ENCODE results near the gene PNKP. TPM values are rescaled to one million over a fixed set of nuclear protein-coding genes. Genes with fewer than 3 reads are reported as not detected.

PNKP gene
- total RNA-seq, 2 donors from 2014 or later = 53.7 to 137 TPM

- TF ChIP-seq CTCF (IDR thresholded peaks at IDR 0.05) = no peak
- no peaks in the 10 kb centered on the region for H3K27me3 ChIP-seq
- H3K9me3 ChIP-seq = no peaks in the 10 kb centered on the region
- no peak overlapping the region for H3K9ac ChIP-seq (ENCODE audit: low read depth in 2 of 2, low read length in 2 of 2)
- H3K4me1 ChIP-seq = peaks cover 4% of the 10 kb centered on the region
- DNase-seq = no peak
- peaks cover 10% of the 10 kb centered on the region for H3K36me3 ChIP-seq
- no peak overlapping the region for H3K27ac ChIP-seq
- intact Hi-C loops (cut with DNase I) = no loop called here
- H3K4me3 ChIP-seq = no peak overlapping the region
These were observed 20.5 kb upstream of the PNKP start for GRCh38 chr19:49887665-49888509.

DNA sequence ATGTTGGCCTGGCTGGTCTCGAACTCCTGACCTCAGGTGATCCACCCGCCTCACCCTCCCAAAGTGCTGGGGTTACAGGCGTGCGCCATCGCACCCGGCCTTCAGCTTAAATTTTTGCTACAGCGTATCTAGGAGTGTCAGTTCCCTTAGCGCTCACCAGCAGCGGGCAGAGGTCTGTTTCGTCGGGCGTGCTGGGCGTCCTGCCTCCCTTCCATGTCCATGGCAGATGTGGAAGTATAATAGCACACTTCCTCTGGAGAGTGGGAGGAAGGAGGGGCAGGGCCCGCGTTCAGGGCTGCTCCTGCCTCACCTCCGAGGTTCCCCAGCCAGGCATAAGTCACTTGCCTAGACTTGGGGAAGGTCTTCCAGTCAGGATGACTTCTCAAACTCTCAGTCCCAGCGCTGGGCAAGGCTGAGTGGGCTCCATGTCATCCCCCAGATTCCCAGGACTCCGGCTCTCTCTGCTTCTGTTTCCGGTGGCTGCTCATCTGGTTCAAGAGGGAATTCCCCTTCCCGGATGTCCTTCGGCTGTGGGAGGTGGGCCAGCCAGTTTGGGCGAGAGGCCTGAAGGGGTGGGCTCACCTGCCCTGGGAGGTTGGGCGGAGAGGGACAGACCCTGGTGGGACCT lies 19.8 kb upstream of the PNKP start:
- Histone ChIP-seq H3K27me3 (no peaks in the 10 kb centered on the region), H3K4me3 (no peak overlapping the region), H3K9ac (ENCODE audit: low read depth in 2 of 2, low read length in 2 of 2) (no peak overlapping the region), H3K27ac (no peak overlapping the region), H3K4me1 (peaks cover 4% of the 10 kb centered on the region), H3K9me3 (no peaks in the 10 kb centered on the region), H3K36me3 (peaks cover 18% of the 10 kb centered on the region)
- intact Hi-C loops (cut with DNase I) = no loop called here
- no peak for TF ChIP-seq CTCF (IDR thresholded peaks at IDR 0.05)
- no peak for DNase-seq

- intact Hi-C loops (cut with DNase I) = no loop called here
- no peak for DNase-seq
- Histone ChIP-seq H3K4me1 (no peaks in the 10 kb centered on the region), H3K27ac (no peak overlapping the region), H3K36me3 (peaks cover 20% of the 10 kb centered on the region), H3K27me3 (no peaks in the 10 kb centered on the region), H3K9ac (ENCODE audit: low read depth in 2 of 2, low read length in 2 of 2) (no peak overlapping the region), H3K9me3 (no peaks in the 10 kb centered on the region), H3K4me3 (no peak overlapping the region)
- TF ChIP-seq CTCF (IDR thresholded peaks at IDR 0.05) = no peak
These were observed 17.4 kb upstream of the PNKP start for GRCh38 chr19:49884760-49885159.

DNA sequence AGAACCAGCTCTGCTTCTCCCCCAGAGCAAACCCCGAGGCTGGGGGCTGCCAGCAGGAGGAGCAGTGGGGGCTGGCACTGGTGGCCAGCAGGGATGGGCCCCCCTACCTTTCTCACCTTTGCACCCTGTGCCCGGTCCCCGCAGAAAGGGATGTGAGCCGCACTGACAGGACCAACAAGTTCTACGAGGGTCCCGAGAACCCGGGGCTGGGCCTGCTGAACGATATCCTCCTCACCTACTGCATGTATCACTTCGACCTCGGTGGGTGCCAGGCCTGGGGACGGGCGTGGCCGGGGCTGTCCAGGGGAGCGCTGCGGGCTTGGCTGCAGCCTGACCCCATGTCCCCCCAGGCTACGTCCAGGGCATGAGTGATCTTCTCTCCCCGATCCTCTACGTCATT lies 16.7 kb upstream of the PNKP start:
- no peak for DNase-seq
- Histone ChIP-seq H3K9me3 (no peaks in the 10 kb centered on the region), H3K4me1 (no peaks in the 10 kb centered on the region), H3K4me3 (no peak overlapping the region), H3K36me3 (peaks cover 20% of the 10 kb centered on the region), H3K9ac (ENCODE audit: low read depth in 2 of 2, low read length in 2 of 2) (no peak overlapping the region), H3K27me3 (no peaks in the 10 kb centered on the region), H3K27ac (no peak overlapping the region)
- intact Hi-C loops (cut with DNase I) = no loop called here
- no peak for TF ChIP-seq CTCF (IDR thresholded peaks at IDR 0.05)

GRCh38 chr19:49883094-49883493 lies 15.7 kb upstream of the PNKP start:
- intact Hi-C loops (cut with DNase I) = no loop called here

More at GRCh38 chr19:49883094-49883493, 15.7 kb upstream of the PNKP start:
- H3K27me3 ChIP-seq = no peaks in the 10 kb centered on the region
- H3K36me3 ChIP-seq = peaks cover 20% of the 10 kb centered on the region
- no peak overlapping the region for H3K9ac ChIP-seq (ENCODE audit: low read depth in 2 of 2, low read length in 2 of 2)
- no peaks in the 10 kb centered on the region for H3K9me3 ChIP-seq
- no peak overlapping the region for H3K4me3 ChIP-seq
- no peak overlapping the region for H3K27ac ChIP-seq
- TF ChIP-seq CTCF (IDR thresholded peaks at IDR 0.05) = no peak
- DNase-seq = no peak
- H3K4me1 ChIP-seq = peaks cover 4% of the 10 kb centered on the region
